GM12878 (cell line): ENCODE data around the gene S100A2.

Source experiments
- BRCA1 ChIP-seq: IDR thresholded peaks from 2 replicates; pipeline ENCODE4 v1.6.1; 2011; ENCODE audit warnings: low read depth, low read length, improper control_type of control experiment
- CEBPB ChIP-seq, 2 experiments: fragments of 150-350 bp in 1 of 2; IDR thresholded peaks; 2 replicates each; pipeline ENCODE4 v1.6.1; 2012 to 2014; ENCODE audit warnings: low read depth in 2 of 2, low read length in 2 of 2, borderline replicate concordance in 1 of 2, inconsistent platforms in 1 of 2
- CREB1 ChIP-seq: IDR thresholded peaks from 2 replicates; pipeline ENCODE4 v1.6.1; 2012; ENCODE audit warnings: low read depth, mild to moderate bottlenecking, inconsistent platforms
- CTCF ChIP-seq, 3 experiments: IDR thresholded peaks in 2 of 3; conservative IDR thresholded peaks in 1 of 3; 2 replicates each; pipeline ENCODE4 v1.5.1; 2011; ENCODE audit warnings: low read depth in 3 of 3, low read length in 3 of 3, mild to moderate bottlenecking in 3 of 3, control low read depth in 2 of 3, moderate library complexity in 2 of 3, inconsistent platforms in 1 of 3, mixed read lengths in 1 of 3; ENCODE audit not compliant: control insufficient read depth in 2 of 3, insufficient read depth in 1 of 3; ENCODE audit errors: extremely low read depth in 1 of 3
- EP300 ChIP-seq, 2 experiments: fragments of 150-350 bp in 1 of 2; IDR thresholded peaks; 2 replicates each; pipeline ENCODE4 v1.6.1; 2011 to 2012; ENCODE audit warnings: low read depth in 2 of 2, low read length in 2 of 2, borderline replicate concordance in 1 of 2, improper control_type of control experiment in 1 of 2, inconsistent platforms in 1 of 2; ENCODE audit not compliant: control insufficient read depth in 1 of 2
- EZH2 ChIP-seq: IDR thresholded peaks from 2 replicates; pipeline ENCODE4 v1.6.1; 2012; ENCODE audit warnings: low read depth, mild to moderate bottlenecking, control low read depth, inconsistent platforms, low read length, borderline replicate concordance; ENCODE audit not compliant: control insufficient read depth
- MXI1 ChIP-seq: fragments of 150-350 bp; IDR thresholded peaks from 2 replicates; pipeline ENCODE4 v1.6.1; 2011; ENCODE audit warnings: low read depth, mild to moderate bottlenecking, inconsistent platforms, low read length, improper control_type of control experiment
- REST ChIP-seq: IDR thresholded peaks from 2 replicates; pipeline ENCODE4 v1.6.1; 2012; ENCODE audit warnings: mild to moderate bottlenecking, low read depth, low read length
- SMC3 ChIP-seq: IDR thresholded peaks from 2 replicates; pipeline ENCODE4 v1.6.1; 2011; ENCODE audit warnings: low read length, improper control_type of control experiment, borderline replicate concordance
- ZBTB11 ChIP-seq: fragments of 450-650 bp; formaldehyde crosslinking; IDR thresholded peaks from 2 replicates; pipeline ENCODE4 v1.5.0; 2022; ENCODE audit warnings: mild to moderate bottlenecking, missing genetic modification characterization

GRCh38 chr1:153608742-153609584 is 43.3 kb upstream of the S100A2 start:
- TF ChIP-seq SMC3, result no peak
- no peak for TF ChIP-seq CTCF (IDR thresholded peaks at IDR 0.05 in 2 of 3, conservative IDR thresholded peaks at IDR 0.05 in 1 of 3; ENCODE audit: control insufficient read depth in 2 of 3, extremely low read depth in 1 of 3, insufficient read depth in 1 of 3, low read depth in 3 of 3, low read length in 3 of 3)
- no peak for TF ChIP-seq CEBPB (IDR thresholded peaks at IDR 0.05; ENCODE audit: borderline replicate concordance in 1 of 2, low read depth in 2 of 2, low read length in 2 of 2)
- no peak for TF ChIP-seq CREB1
- no peak for TF ChIP-seq MXI1
- TF ChIP-seq EZH2, result no peak
- no peak for TF ChIP-seq BRCA1
- TF ChIP-seq REST, result no peak
- no peak for TF ChIP-seq EP300 (IDR thresholded peaks at IDR 0.05; ENCODE audit: borderline replicate concordance in 1 of 2, control insufficient read depth in 1 of 2, low read depth in 2 of 2, low read length in 2 of 2)
- no peak for TF ChIP-seq ZBTB11 (CRISPR knock-in tag)
